DND-41 (cell line): ENCODE results near the gene FKBP14.

Source experiments
- CTCF ChIP-seq: IDR thresholded peaks from 2 replicates; pipeline ENCODE4 v1.5.1; 2012; ENCODE audit warnings: borderline replicate concordance, low read length, moderate library complexity, mild to moderate bottlenecking; ENCODE audit not compliant: poor library complexity, severe bottlenecking; ENCODE audit errors: extremely low read depth
- EZH2 ChIP-seq: IDR thresholded peaks from 3 replicates; pipeline ENCODE4 v1.6.1; 2012; ENCODE audit warnings: borderline replicate concordance, low read depth, mild to moderate bottlenecking, moderate library complexity, low read length, inconsistent platforms; ENCODE audit not compliant: severe bottlenecking

DNA sequence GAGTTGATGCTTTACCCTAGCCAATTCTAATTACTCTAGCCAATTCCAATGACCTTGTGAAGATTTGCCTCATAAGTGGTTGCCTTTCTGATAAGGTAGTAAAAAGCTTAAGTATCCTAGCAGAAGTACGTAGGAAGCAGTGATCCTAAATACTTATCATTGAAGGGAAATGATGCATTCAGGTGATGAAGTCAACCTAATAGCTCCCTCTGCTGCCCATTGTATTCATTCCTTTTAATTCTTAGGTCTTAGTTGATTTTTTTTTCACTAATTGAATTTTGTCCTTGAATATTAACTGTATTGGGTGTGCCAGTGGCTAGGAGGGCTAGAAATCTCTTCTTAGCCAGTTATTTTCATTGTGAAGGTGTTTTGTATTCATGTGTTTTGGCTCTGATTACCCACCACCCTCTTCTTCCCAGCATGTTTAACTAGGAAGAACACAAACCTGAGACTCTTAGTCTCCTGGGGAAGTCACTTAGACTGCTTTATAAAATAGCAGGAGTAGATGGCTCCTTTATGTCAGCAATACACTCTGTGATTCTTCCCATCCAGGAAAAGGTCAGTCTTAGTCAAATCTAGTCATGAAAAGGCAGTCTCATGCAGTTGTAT is 48.0 kb upstream of the FKBP14 start:
- TF ChIP-seq CTCF (peak; percentile 61), EZH2 (no peak)
